ENCODE results near the gene KRTAP10-2. TPM values are rescaled to one million over a fixed set of nuclear protein-coding genes. Genes with fewer than 3 reads are reported as not detected.

KRTAP10-2 gene
- total RNA-seq, 1 donor from 2014 or later, result not detected

DNA sequence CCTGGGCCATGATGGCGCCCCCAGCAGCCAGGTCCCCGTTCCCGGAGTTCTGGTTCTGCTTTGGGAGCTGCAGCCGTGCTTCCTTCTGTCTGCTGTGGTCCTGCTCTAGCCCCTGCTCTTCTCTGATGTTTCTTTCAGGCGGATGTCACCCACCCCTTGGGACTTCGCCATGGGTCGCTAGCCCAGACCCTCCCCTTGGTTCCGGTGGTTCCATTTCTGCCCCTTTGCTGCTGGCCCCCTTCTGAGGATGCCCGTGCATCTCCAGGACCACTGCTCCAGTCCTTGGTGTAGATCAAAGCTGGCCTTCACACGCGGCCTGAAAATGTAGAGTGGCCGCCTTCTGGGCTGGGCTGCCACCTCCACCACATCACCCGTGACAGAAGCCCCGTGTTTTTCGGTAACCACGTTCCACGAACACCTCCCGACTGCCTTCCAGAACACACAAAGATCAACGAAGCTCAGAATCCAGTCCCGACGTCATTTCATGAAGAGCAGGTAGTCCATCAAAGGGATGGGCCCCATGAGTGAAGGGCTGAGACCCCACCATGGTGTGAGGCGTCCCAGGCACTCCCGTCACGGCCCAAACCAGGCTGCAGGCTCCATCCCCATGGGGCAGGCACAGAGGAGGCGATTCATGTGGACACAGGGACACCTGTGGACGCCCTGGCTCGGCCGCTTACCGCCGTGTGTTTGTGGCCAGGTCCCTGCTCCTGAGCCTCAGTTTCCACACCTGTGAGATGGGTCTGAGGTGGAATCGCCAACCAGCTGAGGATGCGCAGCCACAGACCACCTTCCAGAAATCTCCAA is 35.7 kb downstream of the KRTAP10-2 start:
- Histone ChIP-seq H3K27me3 (ENCODE audit: low read depth) (peaks cover 12% of the 10 kb centered on the region), H3K36me3 (no peaks in the 10 kb centered on the region), H3K4me1 (peaks cover 2% of the 10 kb centered on the region), H3K4me3 (no peak overlapping the region), H3K9me3 (no peaks in the 10 kb centered on the region), H3K27ac (no peak overlapping the region)
- no peak for ATAC-seq
- intact Hi-C loops (cut with DNase I), result no loop called here
- TF ChIP-seq, protein P1, sequence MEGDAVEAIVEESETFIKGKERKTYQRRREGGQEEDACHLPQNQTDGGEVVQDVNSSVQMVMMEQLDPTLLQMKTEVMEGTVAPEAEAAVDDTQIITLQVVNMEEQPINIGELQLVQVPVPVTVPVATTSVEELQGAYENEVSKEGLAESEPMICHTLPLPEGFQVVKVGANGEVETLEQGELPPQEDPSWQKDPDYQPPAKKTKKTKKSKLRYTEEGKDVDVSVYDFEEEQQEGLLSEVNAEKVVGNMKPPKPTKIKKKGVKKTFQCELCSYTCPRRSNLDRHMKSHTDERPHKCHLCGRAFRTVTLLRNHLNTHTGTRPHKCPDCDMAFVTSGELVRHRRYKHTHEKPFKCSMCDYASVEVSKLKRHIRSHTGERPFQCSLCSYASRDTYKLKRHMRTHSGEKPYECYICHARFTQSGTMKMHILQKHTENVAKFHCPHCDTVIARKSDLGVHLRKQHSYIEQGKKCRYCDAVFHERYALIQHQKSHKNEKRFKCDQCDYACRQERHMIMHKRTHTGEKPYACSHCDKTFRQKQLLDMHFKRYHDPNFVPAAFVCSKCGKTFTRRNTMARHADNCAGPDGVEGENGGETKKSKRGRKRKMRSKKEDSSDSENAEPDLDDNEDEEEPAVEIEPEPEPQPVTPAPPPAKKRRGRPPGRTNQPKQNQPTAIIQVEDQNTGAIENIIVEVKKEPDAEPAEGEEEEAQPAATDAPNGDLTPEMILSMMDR (IDR thresholded peaks at IDR 0.05), result no peak
- DNase-seq, result peak; percentile 32

DNA sequence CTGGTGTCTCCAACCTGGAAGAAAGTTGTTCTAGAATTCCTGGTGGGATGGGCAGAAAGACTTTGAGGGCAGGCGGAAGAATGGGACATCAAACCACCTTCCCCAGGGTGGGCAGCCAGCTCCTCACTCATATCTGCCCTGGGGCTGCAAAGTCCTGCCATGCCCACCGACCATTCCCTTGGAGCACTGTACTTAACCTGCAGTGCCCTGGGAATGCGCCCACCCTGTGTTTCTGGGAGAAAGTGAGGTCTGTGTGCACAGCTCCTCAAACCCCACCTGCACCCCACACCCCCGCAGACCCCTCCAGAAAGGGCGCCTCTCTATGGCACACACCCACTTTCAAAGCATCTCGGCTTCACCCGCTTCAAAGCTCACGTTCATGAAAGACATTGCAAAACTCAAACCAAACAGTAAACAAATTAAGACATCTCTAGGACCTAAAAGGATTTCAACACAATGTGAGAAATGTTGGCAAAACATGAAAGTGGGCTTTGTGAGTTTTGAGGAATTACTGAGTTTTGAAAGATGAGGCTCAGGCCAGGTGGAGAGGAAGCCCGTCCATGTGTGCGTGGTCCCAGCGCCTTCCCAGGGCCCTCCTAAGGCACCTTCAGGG is 36.5 kb downstream of the KRTAP10-2 start:
- Histone ChIP-seq H3K27me3 (ENCODE audit: low read depth) (peaks cover 18% of the 10 kb centered on the region), H3K4me1 (peaks cover 9% of the 10 kb centered on the region), H3K36me3 (no peaks in the 10 kb centered on the region), H3K9me3 (no peaks in the 10 kb centered on the region), H3K27ac (no peak overlapping the region), H3K4me3 (no peak overlapping the region)
- no peak for DNase-seq
- TF ChIP-seq, protein P1 (IDR thresholded peaks at IDR 0.05), result no peak
- ATAC-seq, result no peak
- intact Hi-C loops (cut with DNase I), result no loop called here

DNA sequence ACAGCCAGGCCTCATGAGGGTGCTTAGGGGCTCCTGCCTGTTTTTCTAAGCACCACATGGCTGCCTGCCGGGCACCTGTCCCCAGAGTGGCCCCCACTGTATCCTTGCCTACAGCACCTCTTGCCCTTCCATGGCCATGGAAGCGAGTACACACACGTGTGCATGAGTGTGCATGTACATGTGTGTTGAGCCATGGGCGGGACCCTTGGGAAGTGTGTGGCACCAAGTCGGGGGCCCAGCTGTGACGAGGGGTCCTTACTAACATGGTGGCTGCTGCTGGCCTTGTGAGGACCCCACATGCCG is 37.1 kb downstream of the KRTAP10-2 start:
- peaks cover 13% of the 10 kb centered on the region for H3K27me3 ChIP-seq (ENCODE audit: low read depth)
- H3K4me3 ChIP-seq, result no peak overlapping the region
- ATAC-seq (no peak), DNase-seq (peak; percentile 40)
- TF ChIP-seq, protein P1 (IDR thresholded peaks at IDR 0.05), result no peak
- intact Hi-C loops (cut with DNase I), result no loop called here
- H3K27ac ChIP-seq, result no peak overlapping the region
- H3K36me3 ChIP-seq, result no peaks in the 10 kb centered on the region
- H3K4me1 ChIP-seq, result peaks cover 12% of the 10 kb centered on the region
- H3K9me3 ChIP-seq, result no peaks in the 10 kb centered on the region

DNA sequence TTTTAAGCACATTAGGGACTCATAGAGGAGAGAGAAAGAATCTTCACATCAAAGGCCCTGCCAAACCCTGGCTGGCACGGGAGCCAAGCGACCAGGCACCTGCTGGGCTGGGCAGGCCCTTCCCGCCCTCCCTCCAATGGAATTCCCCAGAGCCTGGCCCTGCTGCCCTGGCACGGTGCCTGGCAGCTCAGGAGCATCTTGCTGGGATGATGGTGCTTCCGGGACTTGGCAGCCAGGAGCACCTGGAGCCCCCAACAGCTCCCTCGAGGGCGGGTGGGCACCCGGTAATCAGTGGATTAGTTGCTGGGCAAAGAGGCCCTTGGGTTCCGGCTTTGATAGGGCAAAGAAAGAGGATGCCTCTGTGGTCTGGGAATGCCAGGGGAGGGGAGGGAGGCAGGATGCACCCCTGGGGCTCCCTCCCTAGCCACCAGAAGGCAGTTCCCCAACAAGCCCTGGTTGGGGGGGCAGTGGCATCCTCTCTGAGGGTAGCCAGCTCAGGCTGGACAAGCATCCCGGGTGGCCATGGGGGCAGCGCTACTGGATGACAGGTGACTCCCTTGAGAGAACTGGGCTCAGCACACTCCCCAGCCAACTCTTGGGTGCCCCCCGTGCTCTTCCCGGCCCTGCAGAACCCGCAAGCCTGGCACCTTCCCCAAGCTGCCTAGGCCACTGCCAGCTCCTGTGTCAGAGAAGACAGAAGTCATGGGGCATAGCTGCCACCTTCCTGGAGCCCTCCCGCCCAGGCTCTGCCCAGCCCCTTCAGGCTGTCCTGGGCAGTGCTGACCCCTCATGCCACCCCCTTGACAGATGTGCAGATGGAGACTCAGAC is 37.7 kb downstream of the KRTAP10-2 start:
- DNase-seq (peak; percentile 41), ATAC-seq (no peak)
- Histone ChIP-seq H3K36me3 (no peaks in the 10 kb centered on the region), H3K4me3 (no peak overlapping the region), H3K4me1 (peaks cover 12% of the 10 kb centered on the region), H3K27ac (no peak overlapping the region), H3K27me3 (ENCODE audit: low read depth) (peaks cover 13% of the 10 kb centered on the region), H3K9me3 (no peaks in the 10 kb centered on the region)
- TF ChIP-seq, protein P1 (IDR thresholded peaks at IDR 0.05), result no peak
- intact Hi-C loops (cut with DNase I), result no loop called here

DNA sequence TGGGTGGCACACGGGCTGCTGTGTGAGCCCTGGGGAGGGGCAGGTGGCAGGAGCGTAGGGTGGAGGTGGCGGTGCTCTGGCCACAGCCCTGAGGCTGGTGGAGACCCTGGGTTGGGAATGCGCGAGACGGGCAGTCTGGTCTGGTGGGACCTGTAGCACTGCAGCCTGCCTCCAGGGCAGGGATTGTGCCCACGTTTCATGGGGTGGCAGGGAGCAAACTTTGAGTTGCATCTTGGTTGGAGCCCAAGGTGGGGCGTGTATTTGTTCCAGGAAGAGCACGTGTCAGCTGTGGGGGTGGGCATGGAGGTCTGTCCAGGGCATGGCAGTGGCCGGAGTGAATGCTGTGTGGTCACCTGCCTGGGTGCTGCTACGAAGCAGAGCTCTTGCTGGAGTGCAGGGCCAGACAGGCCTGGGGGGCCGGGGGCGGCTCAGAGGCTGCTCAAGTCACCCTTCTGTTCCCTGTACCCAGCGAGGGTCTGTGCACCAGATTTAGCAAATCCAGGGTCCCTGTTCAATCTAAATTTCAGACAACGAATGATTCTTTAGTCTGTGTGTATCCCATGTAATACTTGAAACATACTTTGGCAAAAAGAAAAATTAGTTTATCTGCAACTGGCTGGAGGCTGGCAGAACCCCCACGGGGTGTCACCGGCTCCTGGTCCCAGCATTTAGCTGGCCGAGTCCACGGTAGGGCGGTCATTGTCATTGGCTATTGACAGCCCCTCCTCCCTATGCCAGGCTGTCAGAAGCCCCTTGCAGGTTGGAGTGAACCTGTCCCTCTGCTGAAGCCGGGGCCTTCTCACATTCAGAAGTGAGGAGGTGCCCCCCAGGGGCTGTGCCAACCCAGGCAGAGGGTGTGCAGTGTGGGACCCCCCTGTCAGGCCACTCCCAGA is 38.6 kb downstream of the KRTAP10-2 start:
- Histone ChIP-seq H3K9me3 (no peaks in the 10 kb centered on the region), H3K4me1 (peaks cover 12% of the 10 kb centered on the region), H3K27me3 (ENCODE audit: low read depth) (peaks cover 13% of the 10 kb centered on the region), H3K36me3 (no peaks in the 10 kb centered on the region), H3K27ac (no peak overlapping the region), H3K4me3 (no peak overlapping the region)
- DNase-seq (peak; percentile 35), ATAC-seq (no peak)
- intact Hi-C loops (cut with DNase I), result no loop called here
- TF ChIP-seq, protein P1 (IDR thresholded peaks at IDR 0.05), result no peak
